GM23338 (cell line): ENCODE results near the gene LPAR1. TPM values are rescaled to one million over a fixed set of nuclear protein-coding genes. Genes with fewer than 3 reads are reported as not detected.

Experiments
- ATAC-seq: fragments of 200-7000 bp; cut with Tn5 transposase; 3 replicates; pipeline ENCODE4 v1.9.1; 2020
- DNase-seq: peaks from one replicate; pipeline ENCODE4 v3.0.0-alpha.2; 2015; ENCODE audit warnings: low spot score
- H2AFZ ChIP-seq: fragments of 200-600 bp; sonication (generic); 2 replicates; pipeline ENCODE4 v1.8.0; 2016; ENCODE audit warnings: antibody characterized with exemption, mild to moderate bottlenecking, moderate library complexity
- H3F3A ChIP-seq: fragments of 200-600 bp; sonication (generic); replicated peaks from 2 replicates; pipeline ENCODE4 v1.8.0; 2017; ENCODE audit warnings: antibody characterized with exemption, mixed run types, low read depth
- H3K27ac ChIP-seq: fragments of 200-600 bp; sonication (generic); 2 replicates; pipeline ENCODE4 v1.6.1; 2016; ENCODE audit warnings: low read depth
- H3K27me3 ChIP-seq: fragments of 200-600 bp; sonication (generic); 2 replicates; pipeline ENCODE4 v1.8.0; 2016; ENCODE audit warnings: mild to moderate bottlenecking, mixed run types, moderate library complexity; ENCODE audit not compliant: insufficient read depth
- H3K36me3 ChIP-seq: fragments of 200-600 bp; sonication (generic); 2 replicates; pipeline ENCODE4 v1.8.0; 2016; ENCODE audit warnings: mild to moderate bottlenecking; ENCODE audit not compliant: insufficient read depth
- H3K4me1 ChIP-seq: fragments of 200-600 bp; sonication (generic); 2 replicates; pipeline ENCODE4 v1.8.0; 2016; ENCODE audit warnings: mild to moderate bottlenecking, moderate library complexity; ENCODE audit not compliant: insufficient read depth
- H3K4me2 ChIP-seq: fragments of 200-600 bp; sonication (generic); 2 replicates; pipeline ENCODE4 v1.7.1; 2017; ENCODE audit warnings: mixed run types
- H3K4me3 ChIP-seq: fragments of 200-600 bp; sonication (generic); 2 replicates; pipeline ENCODE4 v1.6.1; 2016; ENCODE audit warnings: mixed run types
- H3K79me2 ChIP-seq: fragments of 200-600 bp; sonication (generic); replicated peaks from 2 replicates; pipeline ENCODE4 v1.8.0; 2017; ENCODE audit warnings: mild to moderate bottlenecking; ENCODE audit not compliant: insufficient read depth
- H3K9me2 ChIP-seq: fragments of 200-600 bp; sonication (generic); 2 replicates; pipeline ENCODE4 v1.8.0; 2017; ENCODE audit not compliant: insufficient read depth
- H4K20me1 ChIP-seq: fragments of 200-600 bp; sonication (generic); replicated peaks from 2 replicates; pipeline ENCODE4 v1.8.0; 2017; ENCODE audit warnings: mild to moderate bottlenecking; ENCODE audit not compliant: insufficient read depth
- H3K27ac Mint-ChIP-seq: 2 replicates; pipeline ENCODE4 v1.8.0; 2020; ENCODE audit warnings: inconsistent platforms, mild to moderate bottlenecking, moderate library complexity, mixed read lengths
- H3K27me3 Mint-ChIP-seq: 3 replicates; pipeline ENCODE4 v1.8.0; 2022; ENCODE audit warnings: low read depth, mild to moderate bottlenecking, moderate library complexity, mixed read lengths, inconsistent platforms; ENCODE audit not compliant: insufficient read depth, poor library complexity
- H3K36me3 Mint-ChIP-seq: 3 replicates; pipeline ENCODE4 v1.8.0; 2021; ENCODE audit warnings: low read depth, mild to moderate bottlenecking, inconsistent platforms, moderate library complexity, mixed read lengths
- H3K4me1 Mint-ChIP-seq: 3 replicates; pipeline ENCODE4 v1.8.0; 2020; ENCODE audit warnings: mild to moderate bottlenecking, inconsistent platforms, mixed read lengths
- H3K4me3 Mint-ChIP-seq: 3 replicates; pipeline ENCODE4 v1.8.0; 2021; ENCODE audit warnings: moderate library complexity, mild to moderate bottlenecking, inconsistent platforms, mixed read lengths
- H3K9me3 Mint-ChIP-seq: 3 replicates; pipeline ENCODE4 v1.8.0; 2020; ENCODE audit warnings: moderate library complexity, mild to moderate bottlenecking, inconsistent platforms, mixed read lengths
- ZNF114 ChIP-seq: fragments of 250-450 bp; sonication (Bioruptor Pico); IDR thresholded peaks from 2 replicates; pipeline ENCODE4 v1.5.0; 2020; ENCODE audit warnings: mild to moderate bottlenecking, moderate library complexity
- polyA plus RNA-seq: library from polyadenylated mRNA; unstranded; fragments of >200 nt; fragmentation: Nextera tagmentation; extraction: Ambion mirVana; gene quantifications from 2 replicates; pipeline ENCODE4 v1.2.1, GENCODE V29; 2016
- total RNA-seq: library from RNA; depleted of rRNA; stranded (reverse); fragments of >200 nt; shearing (Covaris generic); gene quantifications from 2 replicates; pipeline ENCODE4 v1.2.3, GENCODE V29; 2014
- TF ChIP-seq, protein P1 (sequence below): fragments of 250-450 bp; sonication (Bioruptor Pico); IDR thresholded peaks from 2 replicates; pipeline ENCODE4 v1.5.0; 2020; ENCODE audit warnings: mild to moderate bottlenecking, moderate library complexity
- TF ChIP-seq, protein P2 (sequence below), 2 experiments: fragments of 200-600 bp in 1 of 2; sonication (generic) in 1 of 2; conservative IDR thresholded peaks; 2 replicates each; pipeline versions ENCODE4 v1.5.1 to v1.6.1; 2016 to 2017; ENCODE audit warnings: antibody characterized with exemption in 2 of 2, low read depth in 2 of 2, mild to moderate bottlenecking in 2 of 2, moderate library complexity in 1 of 2

Gene LPAR1
- total and polyA plus RNA-seq, 2 experiments from 2014 or later = 1.0 to 3.8 TPM

DNA sequence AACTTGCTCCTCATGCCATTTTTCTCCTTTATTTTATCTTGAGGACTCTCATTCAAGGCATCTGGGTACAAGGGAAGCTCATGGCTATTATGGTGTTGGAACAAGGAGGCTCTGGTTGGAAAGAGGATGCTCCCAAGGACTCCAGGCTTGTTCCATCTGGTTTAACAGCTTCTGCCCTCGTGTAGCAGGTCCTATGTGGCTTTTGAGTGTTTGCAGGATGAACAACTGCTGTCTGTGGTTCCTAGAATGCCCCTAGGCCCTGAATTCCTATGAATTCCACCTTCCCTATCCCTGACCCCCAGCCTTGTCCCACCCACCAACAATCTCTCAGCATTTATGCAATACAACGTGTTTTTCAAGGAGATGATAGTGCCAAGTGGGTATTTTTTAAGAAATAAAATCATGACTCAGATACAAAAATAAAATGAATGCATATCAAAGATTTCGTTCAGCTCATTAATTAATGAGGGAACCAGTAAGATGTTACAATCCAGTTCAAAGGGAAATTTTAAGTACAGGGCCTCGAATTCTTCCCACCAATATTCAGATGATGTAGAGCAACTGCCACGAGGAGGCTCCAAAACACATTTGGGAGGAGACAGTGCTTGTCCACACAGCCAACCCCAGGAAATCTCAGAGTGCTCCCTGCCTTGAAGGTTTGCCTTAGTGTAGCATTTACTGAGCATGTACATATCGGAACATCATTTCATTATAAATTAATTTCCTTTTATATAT is 187.7 kb downstream of the LPAR1 start:
- Histone ChIP-seq H4K20me1 (no peaks in the 10 kb centered on the region), H2AFZ (no peak overlapping the region), H3K27ac (no peak overlapping the region), H3K79me2 (no peaks in the 10 kb centered on the region), H3K36me3 (no peaks in the 10 kb centered on the region), H3K4me1 (no peaks in the 10 kb centered on the region), H3K27me3 (no peaks in the 10 kb centered on the region), H3F3A (no peaks in the 10 kb centered on the region), H3K4me3 (no peak overlapping the region), H3K9me2 (peaks cover 11% of the 10 kb centered on the region), H3K4me2 (no peak overlapping the region)
- TF ChIP-seq, protein P1, sequence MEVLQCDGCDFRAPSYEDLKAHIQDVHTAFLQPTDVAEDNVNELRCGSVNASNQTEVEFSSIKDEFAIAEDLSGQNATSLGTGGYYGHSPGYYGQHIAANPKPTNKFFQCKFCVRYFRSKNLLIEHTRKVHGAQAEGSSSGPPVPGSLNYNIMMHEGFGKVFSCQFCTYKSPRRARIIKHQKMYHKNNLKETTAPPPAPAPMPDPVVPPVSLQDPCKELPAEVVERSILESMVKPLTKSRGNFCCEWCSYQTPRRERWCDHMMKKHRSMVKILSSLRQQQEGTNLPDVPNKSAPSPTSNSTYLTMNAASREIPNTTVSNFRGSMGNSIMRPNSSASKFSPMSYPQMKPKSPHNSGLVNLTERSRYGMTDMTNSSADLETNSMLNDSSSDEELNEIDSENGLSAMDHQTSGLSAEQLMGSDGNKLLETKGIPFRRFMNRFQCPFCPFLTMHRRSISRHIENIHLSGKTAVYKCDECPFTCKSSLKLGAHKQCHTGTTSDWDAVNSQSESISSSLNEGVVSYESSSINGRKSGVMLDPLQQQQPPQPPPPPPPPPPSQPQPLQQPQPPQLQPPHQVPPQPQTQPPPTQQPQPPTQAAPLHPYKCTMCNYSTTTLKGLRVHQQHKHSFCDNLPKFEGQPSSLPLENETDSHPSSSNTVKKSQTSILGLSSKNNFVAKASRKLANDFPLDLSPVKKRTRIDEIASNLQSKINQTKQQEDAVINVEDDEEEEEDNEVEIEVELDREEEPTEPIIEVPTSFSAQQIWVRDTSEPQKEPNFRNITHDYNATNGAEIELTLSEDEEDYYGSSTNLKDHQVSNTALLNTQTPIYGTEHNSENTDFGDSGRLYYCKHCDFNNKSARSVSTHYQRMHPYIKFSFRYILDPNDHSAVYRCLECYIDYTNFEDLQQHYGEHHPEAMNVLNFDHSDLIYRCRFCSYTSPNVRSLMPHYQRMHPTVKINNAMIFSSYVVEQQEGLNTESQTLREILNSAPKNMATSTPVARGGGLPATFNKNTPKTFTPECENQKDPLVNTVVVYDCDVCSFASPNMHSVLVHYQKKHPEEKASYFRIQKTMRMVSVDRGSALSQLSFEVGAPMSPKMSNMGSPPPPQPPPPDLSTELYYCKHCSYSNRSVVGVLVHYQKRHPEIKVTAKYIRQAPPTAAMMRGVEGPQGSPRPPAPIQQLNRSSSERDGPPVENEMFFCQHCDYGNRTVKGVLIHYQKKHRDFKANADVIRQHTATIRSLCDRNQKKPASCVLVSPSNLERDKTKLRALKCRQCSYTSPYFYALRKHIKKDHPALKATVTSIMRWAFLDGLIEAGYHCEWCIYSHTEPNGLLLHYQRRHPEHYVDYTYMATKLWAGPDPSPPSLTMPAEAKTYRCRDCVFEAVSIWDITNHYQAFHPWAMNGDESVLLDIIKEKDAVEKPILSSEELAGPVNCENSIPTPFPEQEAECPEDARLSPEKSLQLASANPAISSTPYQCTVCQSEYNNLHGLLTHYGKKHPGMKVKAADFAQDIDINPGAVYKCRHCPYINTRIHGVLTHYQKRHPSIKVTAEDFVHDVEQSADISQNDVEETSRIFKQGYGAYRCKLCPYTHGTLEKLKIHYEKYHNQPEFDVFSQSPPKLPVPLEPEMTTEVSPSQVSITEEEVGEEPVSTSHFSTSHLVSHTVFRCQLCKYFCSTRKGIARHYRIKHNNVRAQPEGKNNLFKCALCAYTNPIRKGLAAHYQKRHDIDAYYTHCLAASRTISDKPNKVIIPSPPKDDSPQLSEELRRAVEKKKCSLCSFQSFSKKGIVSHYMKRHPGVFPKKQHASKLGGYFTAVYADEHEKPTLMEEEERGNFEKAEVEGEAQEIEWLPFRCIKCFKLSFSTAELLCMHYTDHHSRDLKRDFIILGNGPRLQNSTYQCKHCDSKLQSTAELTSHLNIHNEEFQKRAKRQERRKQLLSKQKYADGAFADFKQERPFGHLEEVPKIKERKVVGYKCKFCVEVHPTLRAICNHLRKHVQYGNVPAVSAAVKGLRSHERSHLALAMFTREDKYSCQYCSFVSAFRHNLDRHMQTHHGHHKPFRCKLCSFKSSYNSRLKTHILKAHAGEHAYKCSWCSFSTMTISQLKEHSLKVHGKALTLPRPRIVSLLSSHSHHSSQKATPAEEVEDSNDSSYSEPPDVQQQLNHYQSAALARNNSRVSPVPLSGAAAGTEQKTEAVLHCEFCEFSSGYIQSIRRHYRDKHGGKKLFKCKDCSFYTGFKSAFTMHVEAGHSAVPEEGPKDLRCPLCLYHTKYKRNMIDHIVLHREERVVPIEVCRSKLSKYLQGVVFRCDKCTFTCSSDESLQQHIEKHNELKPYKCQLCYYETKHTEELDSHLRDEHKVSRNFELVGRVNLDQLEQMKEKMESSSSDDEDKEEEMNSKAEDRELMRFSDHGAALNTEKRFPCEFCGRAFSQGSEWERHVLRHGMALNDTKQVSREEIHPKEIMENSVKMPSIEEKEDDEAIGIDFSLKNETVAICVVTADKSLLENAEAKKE (CRISPR knock-in tag) = no peak
- TF ChIP-seq, protein P2, sequence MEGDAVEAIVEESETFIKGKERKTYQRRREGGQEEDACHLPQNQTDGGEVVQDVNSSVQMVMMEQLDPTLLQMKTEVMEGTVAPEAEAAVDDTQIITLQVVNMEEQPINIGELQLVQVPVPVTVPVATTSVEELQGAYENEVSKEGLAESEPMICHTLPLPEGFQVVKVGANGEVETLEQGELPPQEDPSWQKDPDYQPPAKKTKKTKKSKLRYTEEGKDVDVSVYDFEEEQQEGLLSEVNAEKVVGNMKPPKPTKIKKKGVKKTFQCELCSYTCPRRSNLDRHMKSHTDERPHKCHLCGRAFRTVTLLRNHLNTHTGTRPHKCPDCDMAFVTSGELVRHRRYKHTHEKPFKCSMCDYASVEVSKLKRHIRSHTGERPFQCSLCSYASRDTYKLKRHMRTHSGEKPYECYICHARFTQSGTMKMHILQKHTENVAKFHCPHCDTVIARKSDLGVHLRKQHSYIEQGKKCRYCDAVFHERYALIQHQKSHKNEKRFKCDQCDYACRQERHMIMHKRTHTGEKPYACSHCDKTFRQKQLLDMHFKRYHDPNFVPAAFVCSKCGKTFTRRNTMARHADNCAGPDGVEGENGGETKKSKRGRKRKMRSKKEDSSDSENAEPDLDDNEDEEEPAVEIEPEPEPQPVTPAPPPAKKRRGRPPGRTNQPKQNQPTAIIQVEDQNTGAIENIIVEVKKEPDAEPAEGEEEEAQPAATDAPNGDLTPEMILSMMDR (conservative IDR thresholded peaks at IDR 0.05; ENCODE audit: low read depth in 2 of 2) = peak in 1 of 2 experiments; percentile 11; a peak in 1 of 4 replicates
- DNase-seq (no peak), ATAC-seq (no peak)
- Mint-ChIP-seq H3K4me1 (no peaks in the 10 kb centered on the region), H3K27ac (no peak overlapping the region), H3K4me3 (no peak overlapping the region), H3K27me3 (peaks cover 2% of the 10 kb centered on the region), H3K36me3 (no peaks in the 10 kb centered on the region), H3K9me3 (peaks cover 7% of the 10 kb centered on the region; the same call in 2 of the 3 replicates)

DNA sequence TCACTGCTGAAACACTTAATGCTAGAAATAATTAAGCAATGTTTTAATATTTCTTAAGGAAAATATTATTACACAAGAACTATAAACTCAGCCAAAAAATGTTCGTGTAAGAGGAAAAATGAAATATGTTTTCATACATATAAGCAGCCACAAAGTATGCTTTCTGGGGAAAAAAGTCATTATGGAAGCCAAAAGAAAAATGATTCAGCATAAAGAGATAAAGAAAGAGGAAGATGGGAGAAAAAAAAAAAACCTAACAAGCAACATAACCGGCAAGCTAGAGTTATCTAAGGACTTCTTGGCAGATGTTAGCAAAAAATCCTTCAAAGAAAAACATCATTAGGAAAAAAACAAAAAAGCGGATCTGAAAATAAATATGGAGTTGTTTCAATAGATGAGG is 190.6 kb downstream of the LPAR1 start:
- no peaks in the 10 kb centered on the region for H4K20me1 ChIP-seq
- peaks cover 2% of the 10 kb centered on the region for H3K27me3 Mint-ChIP-seq
- no peak overlapping the region for H2AFZ ChIP-seq
- no peak overlapping the region for H3K4me2 ChIP-seq
- no peaks in the 10 kb centered on the region for H3K9me3 Mint-ChIP-seq
- H3K4me3 ChIP-seq = no peak overlapping the region
- H3K27me3 ChIP-seq = no peaks in the 10 kb centered on the region
- H3K36me3 Mint-ChIP-seq = no peaks in the 10 kb centered on the region
- H3K4me3 Mint-ChIP-seq = no peak overlapping the region
- H3K9me2 ChIP-seq = peaks cover 6% of the 10 kb centered on the region; the same call in 1 of the 2 replicates
- ATAC-seq (no peak), DNase-seq (no peak)
- H3K79me2 ChIP-seq = no peaks in the 10 kb centered on the region
- H3K4me1 ChIP-seq = no peaks in the 10 kb centered on the region
- no peak overlapping the region for H3K27ac Mint-ChIP-seq
- no peaks in the 10 kb centered on the region for H3K36me3 ChIP-seq
- H3F3A ChIP-seq = no peaks in the 10 kb centered on the region
- no peaks in the 10 kb centered on the region for H3K4me1 Mint-ChIP-seq
- H3K27ac ChIP-seq = no peak overlapping the region
- TF ChIP-seq ZNF114 (CRISPR knock-in tag) = no peak
